IgD-negative memory B cell (primary cell): ENCODE data around the gene LCE1F. TPM values are rescaled to one million over a fixed set of nuclear protein-coding genes. Genes with fewer than 3 reads are reported as not detected.

ENCODE experiments used
- H3K27ac Mint-ChIP-seq, 3 donors: one replicate each; pipeline ENCODE4 v1.8.0; 2020 to 2022; ENCODE audit warnings: mild to moderate bottlenecking in 3 of 3, mixed read lengths in 3 of 3, moderate library complexity in 1 of 3
- H3K27me3 Mint-ChIP-seq: one replicate; pipeline ENCODE4 v1.8.0; 2021; ENCODE audit warnings: mixed read lengths
- H3K36me3 Mint-ChIP-seq: one replicate; pipeline ENCODE4 v1.8.0; 2020; ENCODE audit warnings: mild to moderate bottlenecking, mixed read lengths
- H3K4me1 Mint-ChIP-seq, 3 donors: one replicate each; pipeline ENCODE4 v1.8.0; 2020 to 2022; ENCODE audit warnings: mixed read lengths in 3 of 3, mild to moderate bottlenecking in 1 of 3
- H3K4me3 Mint-ChIP-seq, 4 donors: one replicate each; pipeline ENCODE4 v1.8.0; 2020 to 2022; ENCODE audit warnings: mild to moderate bottlenecking in 4 of 4, mixed read lengths in 4 of 4, moderate library complexity in 3 of 4
- H3K9me3 Mint-ChIP-seq, 3 donors: one replicate each; pipeline ENCODE4 v1.8.0; 2020 to 2021; ENCODE audit warnings: mixed read lengths in 3 of 3, mild to moderate bottlenecking in 1 of 3
- polyA plus RNA-seq: library from polyadenylated mRNA; unstranded; fragments of 300-500 nt; fragmentation: Illumina TruSeq; gene quantifications from one replicate; pipeline ENCODE4 v1.2.3, GENCODE V29; 2021

LCE1F gene
- polyA plus RNA-seq, 1 donor from 2014 or later = not detected

GRCh38 chr1:152811050-152811449, 36.1 kb downstream of the LCE1F start:
- Mint-ChIP-seq H3K27ac (no peak overlapping the region), H3K4me1 (no peaks in the 10 kb centered on the region)

GRCh38 chr1:152811671-152812070, 36.7 kb downstream of the LCE1F start, which contains the start of gene LCE1B:
Gene LCE1B (plus strand): TSS chr1:152811971. CDS start chr1:152812447, 476 bp downstream.
- Mint-ChIP-seq H3K27ac (no peak within 1 kb of the TSS), H3K36me3 (no peaks in the 10 kb centered on the region), H3K9me3 (peaks cover 0 to 3% (median 0%) of the 10 kb centered on the region in 3 donors), H3K27me3 (peaks cover 3% of the 10 kb centered on the region), H3K4me1 (no peaks in the 10 kb centered on the region), H3K4me3 (no peak within 1 kb of the TSS)

More at GRCh38 chr1:152811050-152811449, 36.1 kb downstream of the LCE1F start:
- Mint-ChIP-seq H3K27me3 (peaks cover 3% of the 10 kb centered on the region), H3K9me3 (peaks cover 0 to 3% (median 0%) of the 10 kb centered on the region in 3 donors), H3K36me3 (no peaks in the 10 kb centered on the region), H3K4me3 (no peak overlapping the region)

DNA sequence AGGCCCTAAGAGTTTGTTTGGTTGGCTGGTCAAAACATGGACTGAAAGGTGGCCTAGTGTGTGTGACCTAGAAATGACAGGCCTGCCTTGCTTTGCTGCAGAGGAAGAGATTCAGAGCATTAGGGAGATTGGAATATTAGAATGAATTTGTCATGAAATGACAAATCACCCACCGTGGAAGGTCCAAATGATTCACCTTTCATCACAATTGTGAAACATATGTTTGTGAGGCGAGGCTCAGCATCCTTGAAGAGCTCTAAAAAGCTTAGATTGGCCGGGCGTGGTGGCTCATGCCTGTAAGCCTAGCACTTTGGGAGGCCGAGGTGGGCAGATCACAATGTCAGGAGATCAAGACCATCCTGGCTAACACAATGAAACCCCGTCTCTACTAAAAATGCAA, 42.4 kb downstream of the LCE1F start:
- no peak overlapping the region for H3K27ac Mint-ChIP-seq
- H3K36me3 Mint-ChIP-seq = no peaks in the 10 kb centered on the region
- peaks cover 0 to 4% (median 3%) of the 10 kb centered on the region in 3 donors for H3K4me1 Mint-ChIP-seq
- no peaks in the 10 kb centered on the region for H3K27me3 Mint-ChIP-seq
- no peak overlapping the region for H3K4me3 Mint-ChIP-seq
- H3K9me3 Mint-ChIP-seq = no peaks in the 10 kb centered on the region

DNA sequence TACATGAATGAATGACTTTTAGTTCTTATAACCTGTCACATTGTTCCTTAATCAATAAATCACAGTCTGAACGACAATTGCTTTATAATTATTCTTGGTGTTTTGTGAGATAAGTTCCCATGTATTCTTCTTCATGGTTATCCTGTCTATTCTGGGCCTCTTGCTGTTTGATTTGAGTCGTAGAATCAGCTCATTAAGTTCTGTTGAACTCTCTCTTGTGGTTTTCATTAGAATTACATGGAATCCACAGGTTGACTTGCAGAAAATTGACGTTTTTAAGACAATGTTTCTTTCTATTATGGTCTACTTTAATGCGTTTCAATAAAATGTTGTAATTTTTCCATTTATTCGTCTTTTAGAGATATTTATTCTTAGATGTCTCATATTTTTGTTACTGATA, 48.4 kb downstream of the LCE1F start:
- peaks cover 0 to 2% (median 0%) of the 10 kb centered on the region in 3 donors for H3K9me3 Mint-ChIP-seq
- H3K4me3 Mint-ChIP-seq = no peak overlapping the region
- no peaks in the 10 kb centered on the region for H3K36me3 Mint-ChIP-seq
- H3K27me3 Mint-ChIP-seq = peaks cover 9% of the 10 kb centered on the region
- peaks cover 0 to 4% (median 3%) of the 10 kb centered on the region in 3 donors for H3K4me1 Mint-ChIP-seq
- no peak overlapping the region for H3K27ac Mint-ChIP-seq

DNA sequence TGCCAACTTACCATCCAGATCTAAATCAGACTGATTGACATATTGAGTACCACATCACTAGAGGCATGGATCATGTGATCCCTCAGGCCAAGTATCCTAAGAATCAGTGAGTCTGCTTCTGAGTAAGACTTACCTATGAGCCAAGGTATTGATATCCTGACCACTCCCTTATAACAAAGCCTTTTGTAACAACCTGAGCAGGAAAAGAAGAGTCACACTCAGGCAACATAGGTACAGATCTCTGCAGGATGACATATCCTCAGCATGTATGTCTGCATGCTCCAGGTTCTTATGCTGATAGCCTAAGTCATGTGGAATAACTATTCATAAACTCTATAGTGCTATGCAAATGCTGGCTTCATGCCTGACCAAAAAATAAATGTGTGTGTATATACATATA, 50.0 kb downstream of the LCE1F start:
- Mint-ChIP-seq H3K27me3 (peaks cover 19% of the 10 kb centered on the region), H3K4me3 (no peak overlapping the region), H3K36me3 (peaks cover 1% of the 10 kb centered on the region), H3K27ac (no peak overlapping the region), H3K9me3 (peaks cover 0 to 2% (median 0%) of the 10 kb centered on the region in 3 donors), H3K4me1 (peaks cover 0 to 4% (median 3%) of the 10 kb centered on the region in 3 donors)

Other genes starting within 250 kb of the LCE1F start
- gene LCE3E, start 208.4 kb upstream of the LCE1F start, polyA plus RNA-seq = not detected
- not detected for gene LCE3D, start 194.6 kb upstream of the LCE1F start, polyA plus RNA-seq
- not detected for gene LCE3C, start 174.9 kb upstream of the LCE1F start, polyA plus RNA-seq
- gene LCE3B, start 161.3 kb upstream of the LCE1F start, polyA plus RNA-seq = not detected
- gene LCE3A, start 152.0 kb upstream of the LCE1F start, polyA plus RNA-seq = not detected
- not detected for gene LCE2D, start 111.8 kb upstream of the LCE1F start, polyA plus RNA-seq
- gene LCE2C, start 99.9 kb upstream of the LCE1F start, polyA plus RNA-seq = not detected
- not detected for gene LCE2B, start 89.0 kb upstream of the LCE1F start, polyA plus RNA-seq
- gene LCE2A, start 76.8 kb upstream of the LCE1F start, polyA plus RNA-seq = not detected
- gene LCE4A, start 67.0 kb upstream of the LCE1F start, polyA plus RNA-seq = not detected
- gene KPRP, start 17.1 kb upstream of the LCE1F start, polyA plus RNA-seq = not detected
- gene LCE1E, start 11.1 kb downstream of the LCE1F start, polyA plus RNA-seq = not detected
- not detected for gene LCE1D, start 21.6 kb downstream of the LCE1F start, polyA plus RNA-seq
- gene LCE1C, start 31.5 kb downstream of the LCE1F start, polyA plus RNA-seq = not detected
- not detected for gene LCE1B, start 36.8 kb downstream of the LCE1F start, polyA plus RNA-seq
- gene LCE1A, start 52.3 kb downstream of the LCE1F start, polyA plus RNA-seq = not detected
- not detected for gene LCE6A, start 67.7 kb downstream of the LCE1F start, polyA plus RNA-seq
- not detected for gene LCE7A, start 84.9 kb downstream of the LCE1F start, polyA plus RNA-seq
- gene SMCP, start 103.2 kb downstream of the LCE1F start, polyA plus RNA-seq = not detected
- not detected for gene IVL, start 133.4 kb downstream of the LCE1F start, polyA plus RNA-seq
- gene SPRR5, start 172.1 kb downstream of the LCE1F start, polyA plus RNA-seq = not detected
- gene SPRR4, start 195.5 kb downstream of the LCE1F start, polyA plus RNA-seq = not detected
- not detected for gene SPRR1A, start 208.9 kb downstream of the LCE1F start, polyA plus RNA-seq
- gene SPRR3, start 226.6 kb downstream of the LCE1F start, polyA plus RNA-seq = not detected